Endothelial cell of umbilical vein (primary cell): ENCODE measurements around the gene CPSF3. TPM values are rescaled to one million over a fixed set of nuclear protein-coding genes. Genes with fewer than 3 reads are reported as not detected.

Experiments used
- BruUV-seq: library from RNA; stranded (reverse); fragments of 400-500 nt; replicated peaks from 2 replicates; lab custom pipeline; 2021; lab: Mats Ljungman, UMichigan
- CTCF ChIA-PET: fragments of 300-600, 350-600 bp; sonication (Branson Sonifier 250); formaldehyde crosslinking; loops from one replicate; lab custom pipeline; 2021; ENCODE audit warnings: antibody characterized with exemption, inconsistent platforms; lab: Charles Lee
- POLR2A ChIA-PET: fragments of 300-600, 350-600 bp; sonication (Branson Sonifier 250); formaldehyde crosslinking; loops from one replicate; lab custom pipeline; 2021; ENCODE audit warnings: antibody characterized with exemption, inconsistent platforms; lab: Charles Lee
- DNase-seq: peaks from one replicate; pipeline ENCODE4 v3.0.0-alpha.2; 2011; ENCODE audit warnings: low read depth, low spot score
- FAIRE-seq: peaks from 2 replicates; lab custom pipeline; 2011; peaks lifted over from hg19 to GRCh38; lab: Jason Lieb, UNC
- H2AFZ ChIP-seq: 2 replicates; pipeline ENCODE4 v1.6.0; 2012; ENCODE audit warnings: low read depth, low read length, control low read depth, inconsistent platforms
- H3K27ac ChIP-seq: 2 replicates; pipeline ENCODE4 v1.5.1; 2011; ENCODE audit warnings: low read depth, mild to moderate bottlenecking, control low read depth, low read length, moderate library complexity; ENCODE audit not compliant: insufficient read depth
- H3K27me3 ChIP-seq, 2 experiments: 2 replicates each; pipeline versions ENCODE4 v1.6.0 to v1.6.1; 2011; ENCODE audit warnings: low read length in 2 of 2, mixed read lengths in 1 of 2; ENCODE audit not compliant: control insufficient read depth in 2 of 2, insufficient read depth in 2 of 2
- H3K36me3 ChIP-seq, 2 experiments: 2 replicates in 1 of 2; 3 replicates in 1 of 2; pipeline ENCODE4 v1.5.1; 2011; ENCODE audit warnings: low read length in 2 of 2, mild to moderate bottlenecking in 1 of 2, moderate library complexity in 1 of 2; ENCODE audit not compliant: control insufficient read depth in 2 of 2, insufficient read depth in 2 of 2; ENCODE audit errors: extremely low read depth in 1 of 2
- H3K4me1 ChIP-seq: 3 replicates; pipeline ENCODE4 v1.5.1; 2011; ENCODE audit warnings: mild to moderate bottlenecking, low read length; ENCODE audit not compliant: control insufficient read depth, insufficient read depth; ENCODE audit errors: extremely low read depth
- H3K4me2 ChIP-seq: 2 replicates; pipeline ENCODE4 v1.6.1; 2011; ENCODE audit warnings: low read length, control low read depth, mixed read lengths; ENCODE audit not compliant: insufficient read depth
- H3K4me3 ChIP-seq, 3 experiments: fragments of 200-600 bp in 1 of 3; sonication (generic), shearing (Covaris generic) in 1 of 3; replicated peaks in 1 of 3; 2 replicates each; pipeline ENCODE4 v1.5.1; 2011 to 2016; ENCODE audit warnings: control low read depth in 3 of 3, low read length in 3 of 3, mild to moderate bottlenecking in 2 of 3, inconsistent platforms in 1 of 3, low read depth in 1 of 3, moderate library complexity in 1 of 3; ENCODE audit not compliant: insufficient read depth in 1 of 3
- H3K79me2 ChIP-seq: 2 replicates; pipeline ENCODE4 v1.6.0; 2012; ENCODE audit warnings: low read length, inconsistent platforms; ENCODE audit not compliant: control insufficient read depth, insufficient read depth
- H3K9ac ChIP-seq: replicated peaks from 2 replicates; pipeline ENCODE3; 2011; ENCODE audit warnings: low read length, control low read depth; ENCODE audit not compliant: insufficient read depth; ENCODE audit errors: extremely low read depth
- H3K9me1 ChIP-seq: replicated peaks from 3 replicates; pipeline ENCODE4 v1.6.0; 2011; ENCODE audit warnings: mild to moderate bottlenecking, low read length; ENCODE audit not compliant: control insufficient read depth, insufficient read depth; ENCODE audit errors: extremely low read depth
- H3K9me3 ChIP-seq: replicated peaks from 2 replicates; pipeline ENCODE4 v1.5.1; 2012; ENCODE audit warnings: low read length, inconsistent platforms; ENCODE audit not compliant: control insufficient read depth, insufficient read depth
- H4K20me1 ChIP-seq: replicated peaks from 2 replicates; pipeline ENCODE3; 2011; ENCODE audit warnings: mild to moderate bottlenecking, low read length; ENCODE audit not compliant: control insufficient read depth, insufficient read depth; ENCODE audit errors: extremely low read depth
- EZH2 ChIP-seq: IDR thresholded peaks from 2 replicates; pipeline ENCODE4 v1.6.1; 2012; ENCODE audit warnings: borderline replicate concordance, low read depth, mild to moderate bottlenecking, moderate library complexity, low read length, inconsistent platforms; ENCODE audit not compliant: severe bottlenecking
- FOS ChIP-seq: IDR thresholded peaks from 2 replicates; pipeline ENCODE4 v1.6.1; 2011; ENCODE audit warnings: mild to moderate bottlenecking, low read length, moderate library complexity, borderline replicate concordance; ENCODE audit not compliant: insufficient read depth
- GATA2 ChIP-seq: IDR thresholded peaks from 2 replicates; pipeline ENCODE4 v1.7.0; 2011; ENCODE audit warnings: low read depth, mild to moderate bottlenecking, moderate library complexity, mixed read lengths, low read length; ENCODE audit not compliant: insufficient read length, insufficient read depth
- JUN ChIP-seq: IDR thresholded peaks from 2 replicates; pipeline ENCODE4 v1.6.1; 2011; ENCODE audit warnings: borderline replicate concordance, low read depth; ENCODE audit not compliant: insufficient read length, insufficient read depth
- MAX ChIP-seq: IDR thresholded peaks from 2 replicates; pipeline ENCODE4 v1.6.1; 2011; ENCODE audit not compliant: insufficient read depth, insufficient read length
- MYC ChIP-seq: IDR thresholded peaks from one replicate; pipeline ENCODE4 v1.6.1; 2011; ENCODE audit warnings: mild to moderate bottlenecking, low read depth, low read length
- POLR2A ChIP-seq: IDR thresholded peaks from 2 replicates; pipeline ENCODE4 v1.6.1; 2012; ENCODE audit warnings: low read depth, mild to moderate bottlenecking, control low read depth, low read length
- POLR2AphosphoS5 ChIP-seq: IDR thresholded peaks from 2 replicates; pipeline ENCODE4 v1.6.1; 2012; ENCODE audit warnings: low read depth, mild to moderate bottlenecking, control low read depth, low read length, moderate library complexity; ENCODE audit not compliant: insufficient read depth
- dilution Hi-C: fragments of 300-500 bp; cut with MboI; formaldehyde crosslinking; loops from one replicate; pipeline ENCODE4 v1.15.0; 2019; ENCODE audit warnings: low sequenced_read_pairs; ENCODE audit not compliant: extremely low pct_ligation_motif_present
- intact Hi-C: fragments of 100-400 bp; cut with micrococcal nuclease; formaldehyde crosslinking; loops from one replicate; pipeline ENCODE4 v1.10.0; 2022
- polyA plus RNA-seq, 4 experiments: library from polyadenylated mRNA; depleted of rRNA in 3 of 4; stranded (reverse) in 3 of 4; unstranded in 1 of 4; fragments of >200 nt; gene quantifications; 2 replicates each; pipeline versions ENCODE4 v1.2.1 to v1.2.3, GENCODE V29; 2011 to 2012; ENCODE audit warnings: missing spikeins in 1 of 4
- total RNA-seq: library from RNA; stranded (reverse); gene quantifications from 2 replicates; pipeline ENCODE4 v1.2.3, GENCODE V29; 2021
- TF ChIP-seq, protein P1 (sequence below), 2 donors: IDR thresholded peaks; 1 replicate in 1 of 2; 2 replicates in 1 of 2; pipeline ENCODE4 v1.5.1; 2011; ENCODE audit warnings: low read length in 2 of 2, mild to moderate bottlenecking in 2 of 2, moderate library complexity in 2 of 2, control low read depth in 1 of 2, inconsistent platforms in 1 of 2, low read depth in 1 of 2; ENCODE audit not compliant: insufficient read depth in 1 of 2; ENCODE audit errors: extremely low read depth in 1 of 2

Gene CPSF3
- total and polyA plus RNA-seq, 2 donors (not counting 3 experiments of a cell fraction or from before 2014, with no cell fraction given), result 13.7 to 35.6 TPM

GRCh38 chr2:9423922-9424272 lies 443 bp downstream of the CPSF3 start:
- H2AFZ ChIP-seq, result peak overlapping the region; percentile 80
- no peaks in the 10 kb centered on the region for H3K27me3 ChIP-seq
- H3K27ac ChIP-seq, result peak overlapping the region; percentile 62
- ChIA-PET POLR2A (no interaction called here), CTCF (interaction anchor here (1.2 to 1.6 kb wide), 2 partner anchors 23 to 96 kb away, joined by 3 read pairs; no protein-coding TSS in a partner anchor)
- intact Hi-C loops, result loop anchor here (1.0 to 5.0 kb wide), 5 partner anchors 51 to 282 kb away; partner anchors contain the start of genes ASAP2 and YWHAQ
- peaks cover 16% of the 10 kb centered on the region for H3K4me1 ChIP-seq
- H4K20me1 ChIP-seq, result no peaks in the 10 kb centered on the region
- peak overlapping the region; percentile 52 to 98 (median 75) for H3K4me3 ChIP-seq
- peak overlapping the region; percentile 86 for H3K4me2 ChIP-seq
- TSS peak; percentile 83 for BruUV-seq
- H3K36me3 ChIP-seq, result no peaks in the 10 kb centered on the region
- H3K9me3 ChIP-seq, result no peaks in the 10 kb centered on the region
- DNase-seq (peak; percentile 67), FAIRE-seq (no peak)
- peak overlapping the region; percentile 90 for H3K9ac ChIP-seq
- TF ChIP-seq POLR2A, result no peak
- no peak for TF ChIP-seq EZH2
- TF ChIP-seq MAX, result no peak
- no peak for TF ChIP-seq GATA2
- TF ChIP-seq, protein P1, sequence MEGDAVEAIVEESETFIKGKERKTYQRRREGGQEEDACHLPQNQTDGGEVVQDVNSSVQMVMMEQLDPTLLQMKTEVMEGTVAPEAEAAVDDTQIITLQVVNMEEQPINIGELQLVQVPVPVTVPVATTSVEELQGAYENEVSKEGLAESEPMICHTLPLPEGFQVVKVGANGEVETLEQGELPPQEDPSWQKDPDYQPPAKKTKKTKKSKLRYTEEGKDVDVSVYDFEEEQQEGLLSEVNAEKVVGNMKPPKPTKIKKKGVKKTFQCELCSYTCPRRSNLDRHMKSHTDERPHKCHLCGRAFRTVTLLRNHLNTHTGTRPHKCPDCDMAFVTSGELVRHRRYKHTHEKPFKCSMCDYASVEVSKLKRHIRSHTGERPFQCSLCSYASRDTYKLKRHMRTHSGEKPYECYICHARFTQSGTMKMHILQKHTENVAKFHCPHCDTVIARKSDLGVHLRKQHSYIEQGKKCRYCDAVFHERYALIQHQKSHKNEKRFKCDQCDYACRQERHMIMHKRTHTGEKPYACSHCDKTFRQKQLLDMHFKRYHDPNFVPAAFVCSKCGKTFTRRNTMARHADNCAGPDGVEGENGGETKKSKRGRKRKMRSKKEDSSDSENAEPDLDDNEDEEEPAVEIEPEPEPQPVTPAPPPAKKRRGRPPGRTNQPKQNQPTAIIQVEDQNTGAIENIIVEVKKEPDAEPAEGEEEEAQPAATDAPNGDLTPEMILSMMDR (IDR thresholded peaks at IDR 0.05; ENCODE audit: extremely low read depth in 1 of 2, insufficient read depth in 1 of 2, low read depth in 1 of 2, low read length in 2 of 2), result no peak
- TF ChIP-seq JUN, result no peak
- no peak for TF ChIP-seq POLR2AphosphoS5
- no peak for TF ChIP-seq FOS
- TF ChIP-seq MYC, result no peak
- dilution Hi-C loops, result no loop called here
- H3K9me1 ChIP-seq, result no peaks in the 10 kb centered on the region
- peaks cover 46% of the 10 kb centered on the region for H3K79me2 ChIP-seq
